Ishikawa (cell line): ENCODE measurements around the gene LMF2.

ENCODE experiments used
- CEBPB ChIP-seq: IDR thresholded peaks from 2 replicates; pipeline ENCODE4 v1.6.1; 2012
- CREB1 ChIP-seq: IDR thresholded peaks from 2 replicates; pipeline ENCODE4 v1.6.1; 2012; ENCODE audit warnings: low read depth
- EGR1 ChIP-seq: IDR thresholded peaks from 2 replicates; pipeline ENCODE4 v1.6.1; 2012
- EP300 ChIP-seq: IDR thresholded peaks from 2 replicates; pipeline ENCODE4 v1.6.1; 2012; ENCODE audit warnings: borderline replicate concordance
- FOXM1 ChIP-seq: IDR thresholded peaks from 2 replicates; pipeline ENCODE4 v1.6.1; 2012; ENCODE audit warnings: low read depth, borderline replicate concordance
- NFIC ChIP-seq: IDR thresholded peaks from 2 replicates; pipeline ENCODE4 v1.6.1; 2012
- RAD21 ChIP-seq: IDR thresholded peaks from 2 replicates; pipeline ENCODE4 v1.6.1; 2012; ENCODE audit warnings: low read depth
- TAF1 ChIP-seq: IDR thresholded peaks from 2 replicates; pipeline ENCODE4 v1.6.1; 2012; ENCODE audit warnings: low read depth, mild to moderate bottlenecking
- TCF12 ChIP-seq: IDR thresholded peaks from 2 replicates; pipeline ENCODE4 v1.6.1; 2012; ENCODE audit warnings: low read depth
- TEAD4 ChIP-seq: IDR thresholded peaks from 2 replicates; pipeline ENCODE4 v1.6.1; 2012
- YY1 ChIP-seq: IDR thresholded peaks from 2 replicates; pipeline ENCODE4 v1.6.1; 2012; ENCODE audit warnings: low read depth
- ZBTB7A ChIP-seq: IDR thresholded peaks from 2 replicates; pipeline ENCODE4 v1.6.1; 2012; ENCODE audit warnings: low read depth
- TF ChIP-seq, protein P1 (sequence below): IDR thresholded peaks from 2 replicates; pipeline ENCODE4 v1.6.1; 2012; ENCODE audit warnings: low read depth, mild to moderate bottlenecking
- TF ChIP-seq, protein P2 (sequence below): IDR thresholded peaks from 2 replicates; pipeline ENCODE4 v1.6.1; 2012
- TF ChIP-seq, protein P3 (sequence below): IDR thresholded peaks from 2 replicates; pipeline ENCODE4 v1.6.1; 2012

LMF2 gene

DNA sequence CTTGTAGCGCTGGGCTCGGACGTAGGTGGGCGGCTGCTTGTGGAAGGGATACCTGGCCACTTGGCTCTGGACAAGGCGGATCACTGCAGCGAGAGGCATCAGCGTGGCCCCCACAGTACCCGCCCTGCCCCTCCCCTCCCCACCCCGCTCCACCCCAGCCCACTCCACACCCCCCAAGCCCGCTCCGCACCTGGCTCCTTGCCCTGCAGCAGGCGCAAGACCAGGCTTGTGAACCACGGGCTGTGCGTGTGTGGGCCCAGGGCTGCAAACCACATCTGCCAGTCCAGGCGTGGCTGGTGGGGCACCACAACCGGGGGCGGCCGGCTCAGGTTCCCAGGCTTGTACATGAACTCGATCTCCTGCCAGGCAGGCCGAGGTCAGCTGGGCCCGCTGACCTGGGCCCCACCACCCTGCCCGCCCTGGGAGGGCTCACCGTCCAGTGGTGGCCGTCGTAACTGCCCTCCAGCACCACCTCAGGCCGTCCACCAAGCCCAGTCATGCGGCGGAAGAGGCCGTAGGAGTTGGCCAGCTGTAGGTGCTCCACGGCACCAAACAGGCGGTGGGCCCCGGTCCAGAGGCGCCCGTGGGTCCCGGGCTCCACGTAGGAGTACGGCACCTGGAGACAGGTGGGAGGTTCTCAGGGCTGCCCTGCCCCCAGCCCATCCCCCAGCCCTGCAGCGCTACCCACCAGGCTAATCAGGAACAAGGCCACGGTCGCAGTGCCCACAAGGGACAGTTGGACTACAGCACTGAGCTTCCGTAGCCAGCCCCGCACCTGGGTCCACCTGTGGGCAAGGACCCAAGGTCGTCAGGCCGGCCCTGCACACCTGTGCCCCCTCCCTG, 2.9 kb downstream of the LMF2 start:
- TF ChIP-seq TCF12 (no peak), EGR1 (no peak), FOXM1 (no peak), CEBPB (no peak), TEAD4 (no peak), ZBTB7A (no peak), NFIC (no peak), YY1 (no peak), EP300 (no peak), CREB1 (no peak), TAF1 (no peak), RAD21 (no peak)
- TF ChIP-seq, protein P1, sequence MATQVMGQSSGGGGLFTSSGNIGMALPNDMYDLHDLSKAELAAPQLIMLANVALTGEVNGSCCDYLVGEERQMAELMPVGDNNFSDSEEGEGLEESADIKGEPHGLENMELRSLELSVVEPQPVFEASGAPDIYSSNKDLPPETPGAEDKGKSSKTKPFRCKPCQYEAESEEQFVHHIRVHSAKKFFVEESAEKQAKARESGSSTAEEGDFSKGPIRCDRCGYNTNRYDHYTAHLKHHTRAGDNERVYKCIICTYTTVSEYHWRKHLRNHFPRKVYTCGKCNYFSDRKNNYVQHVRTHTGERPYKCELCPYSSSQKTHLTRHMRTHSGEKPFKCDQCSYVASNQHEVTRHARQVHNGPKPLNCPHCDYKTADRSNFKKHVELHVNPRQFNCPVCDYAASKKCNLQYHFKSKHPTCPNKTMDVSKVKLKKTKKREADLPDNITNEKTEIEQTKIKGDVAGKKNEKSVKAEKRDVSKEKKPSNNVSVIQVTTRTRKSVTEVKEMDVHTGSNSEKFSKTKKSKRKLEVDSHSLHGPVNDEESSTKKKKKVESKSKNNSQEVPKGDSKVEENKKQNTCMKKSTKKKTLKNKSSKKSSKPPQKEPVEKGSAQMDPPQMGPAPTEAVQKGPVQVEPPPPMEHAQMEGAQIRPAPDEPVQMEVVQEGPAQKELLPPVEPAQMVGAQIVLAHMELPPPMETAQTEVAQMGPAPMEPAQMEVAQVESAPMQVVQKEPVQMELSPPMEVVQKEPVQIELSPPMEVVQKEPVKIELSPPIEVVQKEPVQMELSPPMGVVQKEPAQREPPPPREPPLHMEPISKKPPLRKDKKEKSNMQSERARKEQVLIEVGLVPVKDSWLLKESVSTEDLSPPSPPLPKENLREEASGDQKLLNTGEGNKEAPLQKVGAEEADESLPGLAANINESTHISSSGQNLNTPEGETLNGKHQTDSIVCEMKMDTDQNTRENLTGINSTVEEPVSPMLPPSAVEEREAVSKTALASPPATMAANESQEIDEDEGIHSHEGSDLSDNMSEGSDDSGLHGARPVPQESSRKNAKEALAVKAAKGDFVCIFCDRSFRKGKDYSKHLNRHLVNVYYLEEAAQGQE: no peak
- TF ChIP-seq, protein P2, sequence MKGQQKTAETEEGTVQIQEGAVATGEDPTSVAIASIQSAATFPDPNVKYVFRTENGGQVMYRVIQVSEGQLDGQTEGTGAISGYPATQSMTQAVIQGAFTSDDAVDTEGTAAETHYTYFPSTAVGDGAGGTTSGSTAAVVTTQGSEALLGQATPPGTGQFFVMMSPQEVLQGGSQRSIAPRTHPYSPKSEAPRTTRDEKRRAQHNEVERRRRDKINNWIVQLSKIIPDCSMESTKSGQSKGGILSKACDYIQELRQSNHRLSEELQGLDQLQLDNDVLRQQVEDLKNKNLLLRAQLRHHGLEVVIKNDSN: no peak
- TF ChIP-seq, protein P3, sequence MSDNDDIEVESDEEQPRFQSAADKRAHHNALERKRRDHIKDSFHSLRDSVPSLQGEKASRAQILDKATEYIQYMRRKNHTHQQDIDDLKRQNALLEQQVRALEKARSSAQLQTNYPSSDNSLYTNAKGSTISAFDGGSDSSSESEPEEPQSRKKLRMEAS: no peak

DNA sequence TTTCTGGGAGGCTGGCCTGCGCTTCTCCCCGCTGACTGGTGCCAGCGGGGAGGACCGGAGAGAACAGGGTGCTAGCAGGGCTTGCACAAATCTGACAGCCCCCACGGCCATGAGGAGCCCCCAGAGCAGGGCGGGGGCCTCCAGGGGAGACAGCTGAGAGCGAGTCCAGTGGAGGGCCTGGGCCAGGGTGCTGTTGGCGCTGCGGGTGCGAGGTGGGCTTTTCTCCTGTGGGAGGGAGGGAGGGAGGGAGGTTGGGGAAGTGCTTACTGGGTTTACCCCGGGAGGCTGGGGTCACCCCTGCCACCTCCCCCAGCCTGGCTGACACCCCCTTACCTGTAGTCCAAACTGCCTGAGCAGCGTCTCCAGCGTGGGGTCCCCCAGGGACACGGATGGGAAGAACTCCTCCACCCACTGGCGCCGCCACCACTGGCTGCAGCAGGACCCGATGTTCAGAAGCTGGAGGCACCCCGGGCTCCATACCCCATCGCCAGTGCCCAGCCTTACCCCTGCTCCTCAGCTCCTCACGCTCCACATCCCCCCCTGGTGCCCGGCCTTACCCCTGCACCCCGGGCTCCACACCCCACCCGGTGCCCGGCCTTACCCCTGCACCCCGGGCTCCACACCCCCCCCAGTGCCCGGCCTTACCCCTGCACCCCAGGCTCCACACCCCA, 3.9 kb downstream of the LMF2 start:
- TF ChIP-seq EP300 (no peak), FOXM1 (no peak), YY1 (no peak), TAF1 (no peak), ZBTB7A (no peak), TEAD4 (no peak), NFIC (no peak), TCF12 (no peak), CREB1 (no peak), RAD21 (no peak)
- TF ChIP-seq, protein P2: no peak
- TF ChIP-seq, protein P1: no peak
- TF ChIP-seq, protein P3: no peak

DNA sequence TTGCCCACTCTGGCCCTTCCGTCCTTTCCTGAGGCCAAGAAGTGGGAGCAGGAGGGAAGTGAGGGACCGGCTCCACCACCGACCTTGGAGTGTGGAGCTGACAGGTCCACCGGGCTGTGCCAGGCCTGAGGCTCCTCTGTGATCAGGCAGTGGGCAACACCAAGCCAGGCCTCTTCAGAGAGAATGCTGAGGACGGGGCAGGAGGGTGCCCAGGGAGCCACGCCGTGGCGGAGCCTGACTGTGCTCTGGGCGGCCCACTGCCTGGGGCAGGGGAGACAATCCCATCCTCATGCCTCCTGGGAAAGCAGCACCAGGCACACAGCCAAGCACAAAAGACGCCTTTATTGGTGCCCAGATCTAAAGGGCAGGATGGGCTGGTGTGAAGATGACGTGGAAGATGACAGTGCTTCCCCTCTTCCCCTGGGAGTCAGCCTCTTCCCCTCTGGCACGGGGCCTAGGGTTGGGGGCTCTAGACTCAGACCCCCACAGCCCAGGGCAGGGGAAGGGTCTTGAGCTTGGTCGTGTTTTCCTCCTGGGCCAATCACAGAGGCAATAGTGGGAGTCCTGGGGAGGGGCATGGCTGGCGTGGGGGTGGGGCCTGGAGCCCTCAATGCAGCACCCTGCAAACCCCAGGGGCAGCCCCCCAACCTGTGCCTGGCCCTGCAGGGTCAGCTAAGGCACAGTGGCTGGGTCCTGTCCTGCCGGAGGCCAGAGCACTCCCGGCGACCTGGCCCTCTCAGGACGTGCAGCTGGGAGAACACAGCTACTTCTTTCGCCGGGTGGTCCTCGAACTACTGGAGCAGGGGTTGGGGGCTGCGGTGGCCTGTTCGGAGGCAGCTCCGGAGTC, 4.7 kb downstream of the LMF2 start:
- TF ChIP-seq, protein P3: no peak
- no peak for TF ChIP-seq CREB1
- TF ChIP-seq, protein P1: no peak
- TF ChIP-seq FOXM1: no peak
- TF ChIP-seq TAF1: no peak
- TF ChIP-seq NFIC: no peak
- TF ChIP-seq, protein P2: no peak
- no peak for TF ChIP-seq RAD21
- no peak for TF ChIP-seq TCF12
